Measurements from ENCODE around the gene TERT.

The TERT gene

GRCh38 chr5:1223278-1223670, 71.6 kb downstream of the TERT start (continued):
- no peak for TF ChIP-seq PPARA (CRISPR knock-in tag; IDR thresholded peaks at IDR 0.05; ENCODE audit: borderline replicate concordance)

- no peak for ATAC-seq
- TF ChIP-seq ISL1 (CRISPR knock-in tag; IDR thresholded peaks at IDR 0.05): no peak
- no peak for TF ChIP-seq ZNF8 (CRISPR knock-in tag; IDR thresholded peaks at IDR 0.05)
- TF ChIP-seq ZC3H10 (CRISPR knock-in tag; IDR thresholded peaks at IDR 0.05): no peak
- no peak for TF ChIP-seq CREB5 (CRISPR knock-in tag; IDR thresholded peaks at IDR 0.05; ENCODE audit: low read depth)
- no peak for TF ChIP-seq CSRNP3 (CRISPR knock-in tag; IDR thresholded peaks at IDR 0.05)
- no peak for TF ChIP-seq OSR1 (CRISPR knock-in tag; IDR thresholded peaks at IDR 0.05)
- no peak for TF ChIP-seq ZFP30 (CRISPR knock-in tag; IDR thresholded peaks at IDR 0.05)
- TF ChIP-seq ARNTL (CRISPR knock-in tag; IDR thresholded peaks at IDR 0.05; ENCODE audit: borderline replicate concordance, low read depth): no peak
- TF ChIP-seq ZNF565 (CRISPR knock-in tag; conservative IDR thresholded peaks at IDR 0.05; ENCODE audit: low read depth): no peak
These were observed 72.1 kb downstream of the TERT start for GRCh38 chr5:1222621-1223277.

GRCh38 chr5:1222147-1222546, 72.7 kb downstream of the TERT start:
- ATAC-seq: no peak

GRCh38 chr5:1221721-1222120, 73.1 kb downstream of the TERT start:
- ATAC-seq: no peak
- TF ChIP-seq ESRRG (CRISPR knock-in tag; IDR thresholded peaks at IDR 0.05) (no peak), TOX (CRISPR knock-in tag; IDR thresholded peaks at IDR 0.05; ENCODE audit: borderline replicate concordance) (no peak), TSHZ2 (CRISPR knock-in tag; IDR thresholded peaks at IDR 0.05) (no peak), PATZ1 (CRISPR knock-in tag; IDR thresholded peaks at IDR 0.05; ENCODE audit: borderline replicate concordance) (no peak), POU6F1 (CRISPR knock-in tag; IDR thresholded peaks at IDR 0.05; ENCODE audit: borderline replicate concordance, low read depth) (no peak)

More at GRCh38 chr5:1222147-1222546, 72.7 kb downstream of the TERT start:
- TF ChIP-seq TCF4 (CRISPR knock-in tag; IDR thresholded peaks at IDR 0.05; ENCODE audit: borderline replicate concordance) (no peak), ARNTL (CRISPR knock-in tag; IDR thresholded peaks at IDR 0.05; ENCODE audit: borderline replicate concordance, low read depth) (no peak), ZNF70 (CRISPR knock-in tag; IDR thresholded peaks at IDR 0.05) (no peak), ZFP3 (CRISPR knock-in tag; IDR thresholded peaks at IDR 0.05) (no peak), CREB5 (CRISPR knock-in tag; IDR thresholded peaks at IDR 0.05; ENCODE audit: low read depth) (no peak), CSDC2 (CRISPR knock-in tag; IDR thresholded peaks at IDR 0.05) (no peak), SNAI2 (CRISPR knock-in tag; IDR thresholded peaks at IDR 0.05) (no peak), BACH2 (CRISPR knock-in tag; IDR thresholded peaks at IDR 0.05; ENCODE audit: borderline replicate concordance) (no peak), ZC3H10 (CRISPR knock-in tag; IDR thresholded peaks at IDR 0.05) (no peak), ZNF565 (CRISPR knock-in tag; conservative IDR thresholded peaks at IDR 0.05; ENCODE audit: low read depth) (no peak), PPARA (CRISPR knock-in tag; IDR thresholded peaks at IDR 0.05; ENCODE audit: borderline replicate concordance) (no peak), ESRRG (CRISPR knock-in tag; IDR thresholded peaks at IDR 0.05) (no peak), RARB (CRISPR knock-in tag; IDR thresholded peaks at IDR 0.05) (no peak), ISL1 (CRISPR knock-in tag; IDR thresholded peaks at IDR 0.05) (no peak), POU6F1 (CRISPR knock-in tag; IDR thresholded peaks at IDR 0.05; ENCODE audit: borderline replicate concordance, low read depth) (no peak)

Data from SK-N-SH treated with all-trans-retinoic acid at 6 μM for 48 hours (cell line).